COR-L47 (cell line): ENCODE measurements around the gene IL12RB1.
"Not testable (repeated sequence)": the region's sequence is repeated elsewhere in the genome, so short reads cannot be mapped to it uniquely, and the experiment has no call there.

Experiments
- DNase-seq: peaks from one replicate; lab custom pipeline; 2025; lab: John Stamatoyannopoulos, UW

The IL12RB1 gene

DNA sequence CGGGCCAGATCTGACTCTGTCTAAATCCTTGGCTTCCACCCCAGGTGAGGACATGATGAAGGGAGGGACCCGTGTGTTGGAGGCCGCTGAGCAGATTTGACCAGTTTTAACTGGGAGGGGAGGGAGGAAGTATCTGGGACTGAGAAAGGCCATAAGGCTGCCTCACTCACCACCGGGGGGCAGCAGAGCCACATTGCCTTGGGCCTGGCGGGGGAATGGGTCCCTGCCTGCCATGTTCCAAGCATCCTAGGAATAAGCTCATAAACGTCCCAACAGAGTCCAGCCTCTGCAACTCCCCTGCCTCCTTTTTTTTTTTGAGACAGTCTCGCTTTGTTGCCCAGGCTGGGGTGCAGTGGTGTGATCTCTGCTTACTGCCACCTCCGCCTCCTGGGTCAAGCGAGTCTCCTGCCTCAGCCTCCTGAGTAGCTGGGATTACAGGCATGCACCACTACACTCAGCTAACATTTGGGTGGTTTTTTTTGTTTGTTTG lies 26.3 kb upstream of the IL12RB1 start:
- peak; percentile 82 for DNase-seq

DNA sequence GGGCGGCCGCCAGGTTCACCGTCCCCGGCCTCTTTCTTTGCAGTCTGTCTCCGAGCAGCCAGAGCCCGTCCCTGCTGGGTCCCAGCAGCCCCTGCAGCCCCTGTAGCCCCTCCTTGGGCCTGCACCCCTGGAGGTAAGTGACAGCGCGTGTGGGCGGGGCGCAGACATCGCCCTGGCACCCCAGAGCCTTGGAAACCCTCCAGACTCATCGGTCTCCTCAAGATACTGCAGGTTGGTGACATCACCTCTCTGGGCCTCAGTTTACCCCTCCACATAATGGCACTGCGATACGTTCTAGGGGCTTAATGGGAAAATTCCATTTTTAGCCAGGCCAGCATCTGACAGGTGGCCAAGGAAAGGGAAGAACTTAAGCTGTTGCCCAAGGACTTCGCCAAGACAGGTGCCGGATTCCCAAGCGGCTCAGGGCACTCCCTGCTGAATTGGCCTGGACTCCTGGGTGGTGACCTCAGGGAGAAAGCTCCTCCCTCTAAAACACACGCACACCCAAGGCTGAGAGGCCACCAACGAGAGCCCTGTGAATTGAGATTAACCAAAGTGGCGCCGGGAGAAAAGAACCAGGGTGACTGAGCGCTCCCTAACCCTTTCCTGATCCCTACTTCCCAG lies 24.0 kb upstream of the IL12RB1 start:
- DNase-seq = no peak

DNA sequence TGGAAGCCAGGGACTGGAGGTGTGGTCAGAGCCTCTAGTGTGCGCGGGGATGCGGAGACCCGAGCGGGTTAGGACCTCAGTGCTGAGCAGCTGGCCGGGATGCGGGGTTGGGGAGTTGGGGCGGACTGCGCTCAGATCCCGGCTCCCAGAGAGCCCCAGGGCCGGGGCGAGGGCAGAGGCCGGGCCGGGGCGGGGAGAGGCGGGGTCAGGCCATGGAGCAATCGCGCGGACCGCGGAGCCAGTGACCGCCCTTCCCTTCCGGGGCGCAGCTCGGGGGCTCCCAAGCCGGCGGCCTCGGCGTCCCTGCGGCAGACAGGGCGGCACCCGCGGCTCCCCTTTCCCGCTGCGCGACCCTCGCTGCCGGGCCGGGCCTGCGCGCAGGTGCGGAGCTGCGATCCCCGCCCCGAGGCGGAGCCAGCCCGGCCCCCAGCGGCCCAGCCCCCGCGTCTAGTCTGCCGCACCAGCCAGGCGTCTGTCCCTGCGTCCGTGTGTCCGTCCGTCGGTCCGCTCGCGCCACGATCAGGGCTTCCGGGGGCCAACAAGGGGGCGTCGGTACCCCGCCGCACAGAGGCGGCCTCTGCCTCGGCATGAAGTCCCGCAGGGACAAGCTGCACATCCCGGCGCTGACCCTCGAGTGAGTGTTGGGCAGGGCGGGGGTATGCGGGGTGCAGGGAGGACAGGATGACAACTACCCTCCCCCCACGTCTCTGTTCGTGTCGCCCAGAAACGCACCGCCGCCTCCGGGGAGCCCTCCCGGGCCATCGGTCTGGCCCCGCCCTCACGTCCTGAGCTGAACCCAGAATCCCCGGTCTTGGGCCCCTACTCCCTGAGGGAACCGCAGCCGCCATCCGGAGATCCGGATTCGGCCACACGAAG lies 23.2 kb upstream of the IL12RB1 start:
- DNase-seq = no peak

DNA sequence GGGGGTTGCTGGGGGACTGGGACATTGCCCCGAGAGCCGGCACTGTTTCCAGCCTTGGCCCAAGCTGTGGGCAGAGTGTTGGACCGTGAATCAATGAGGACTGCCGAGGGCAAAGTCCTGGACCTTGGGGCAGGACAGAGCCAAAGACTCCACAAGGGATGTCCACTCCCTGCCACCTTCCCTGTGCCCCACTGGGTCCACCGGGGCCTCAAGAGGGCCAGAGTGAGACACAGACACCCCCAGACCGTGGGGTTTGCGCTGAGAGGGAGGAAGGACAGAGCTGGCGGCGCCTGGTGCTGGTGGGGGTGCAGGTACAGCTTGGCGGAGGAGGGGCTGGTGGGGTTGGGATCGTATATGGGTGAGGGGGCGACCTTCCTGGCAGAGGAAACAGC lies 22.6 kb upstream of the IL12RB1 start:
- no peak for DNase-seq

DNA sequence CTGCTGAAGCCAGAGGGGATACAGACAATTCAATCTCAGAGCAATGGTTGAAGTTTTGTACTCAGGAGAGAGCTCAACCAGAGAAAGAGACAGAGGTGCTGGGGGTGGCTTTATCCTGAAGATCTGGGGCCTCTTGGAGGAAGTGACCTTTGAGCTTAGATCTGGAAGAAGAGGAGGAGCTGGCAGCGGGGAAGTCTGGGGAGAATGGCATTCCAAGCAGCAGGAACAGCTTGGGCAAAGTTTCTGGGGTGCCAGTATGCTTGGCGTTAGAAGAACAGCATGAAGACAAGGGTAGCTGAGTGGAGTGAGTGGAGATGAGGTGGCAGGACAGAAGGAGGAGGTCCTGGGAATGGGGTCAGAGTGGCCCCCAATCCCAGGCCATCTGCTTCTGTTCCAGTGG lies 22.2 kb upstream of the IL12RB1 start:
- DNase-seq = no peak

DNA sequence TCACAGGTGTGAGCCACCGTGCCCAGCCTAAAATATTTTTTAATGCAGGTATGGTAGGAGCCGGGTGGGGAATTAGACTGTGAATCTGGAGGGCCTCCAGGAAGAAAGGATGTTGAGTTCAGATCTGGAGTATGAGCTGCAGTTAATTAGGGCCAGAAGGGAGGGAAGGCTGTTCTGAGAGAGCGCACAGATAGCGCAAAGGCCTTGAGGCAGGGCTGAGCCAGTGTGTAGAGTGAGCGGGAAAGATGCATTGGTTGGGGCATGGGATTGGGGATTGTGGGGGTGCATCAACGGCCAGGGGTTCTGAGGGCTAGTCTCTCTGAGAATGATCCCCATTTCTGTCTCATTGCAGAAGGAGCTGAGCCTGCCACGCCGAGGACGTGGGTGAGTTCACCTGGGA lies 20.5 kb upstream of the IL12RB1 start:
- DNase-seq = no peak

DNA sequence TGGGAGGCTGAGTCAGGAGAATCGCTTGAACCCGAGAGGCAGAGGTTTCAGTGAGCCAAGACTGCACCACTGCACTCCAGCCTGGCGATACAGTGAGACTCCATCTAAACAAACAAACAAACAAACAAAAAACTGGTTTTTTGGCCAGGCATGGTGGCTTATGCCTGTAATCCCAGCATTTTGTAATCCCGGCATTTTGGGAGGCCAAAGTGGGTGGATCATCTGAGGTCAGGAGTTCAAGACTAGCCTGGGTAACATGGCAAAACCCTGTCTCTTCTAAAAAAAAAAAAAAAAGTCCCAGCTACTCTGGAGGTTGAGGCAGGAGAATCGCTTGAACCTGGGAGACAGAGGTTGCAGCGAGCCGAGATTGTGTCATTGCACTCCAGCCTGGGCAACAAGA lies 18.5 kb upstream of the IL12RB1 start:
- not testable (repeated sequence) for DNase-seq

DNA sequence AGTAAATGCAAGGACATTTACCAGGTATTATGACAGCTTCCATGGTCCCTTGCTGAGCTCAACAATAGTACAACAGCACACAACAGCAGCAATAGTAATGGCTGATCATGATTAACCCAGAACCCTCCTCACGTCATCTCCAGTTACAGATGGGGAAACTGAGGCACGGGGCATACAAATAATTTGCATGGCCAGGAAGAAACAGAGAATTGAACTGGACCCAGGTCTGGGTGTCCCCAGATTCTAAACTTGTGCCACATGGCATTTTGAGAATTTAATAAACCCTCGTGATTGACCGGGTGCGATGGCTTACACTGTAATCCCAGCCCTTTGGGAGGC lies 18.0 kb upstream of the IL12RB1 start:
- DNase-seq = no peak

DNA sequence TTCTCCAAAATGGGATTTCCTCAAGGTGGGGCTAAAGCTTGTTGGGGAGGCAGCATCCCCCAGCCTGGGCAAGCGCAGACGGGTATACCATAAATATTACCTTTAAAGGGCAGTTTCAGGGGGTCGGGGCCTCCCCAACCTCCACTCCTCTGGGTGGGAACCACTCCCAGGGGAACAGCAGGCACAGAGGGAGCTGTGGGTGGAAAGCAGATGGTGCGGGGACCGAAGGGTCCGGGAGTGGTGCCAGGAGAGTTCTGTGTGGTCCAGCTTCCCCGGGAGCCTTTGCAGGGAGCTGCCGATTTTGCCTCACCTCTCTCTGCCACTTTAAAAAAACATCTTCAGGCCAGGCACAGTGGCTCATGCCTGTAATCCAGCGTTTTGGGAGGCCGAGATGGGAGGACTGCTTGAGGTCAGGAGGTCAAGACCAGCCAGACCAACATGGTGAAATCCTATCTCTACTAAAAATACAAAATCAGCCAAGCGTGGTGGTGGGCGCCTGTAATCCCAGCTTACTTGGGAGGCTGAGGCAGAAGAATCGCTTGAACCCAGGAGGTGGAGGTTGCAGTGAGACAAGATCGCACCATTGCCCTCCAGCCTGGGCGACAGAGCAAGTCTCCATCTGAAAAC lies 16.3 kb upstream of the IL12RB1 start:
- DNase-seq = no peak

DNA sequence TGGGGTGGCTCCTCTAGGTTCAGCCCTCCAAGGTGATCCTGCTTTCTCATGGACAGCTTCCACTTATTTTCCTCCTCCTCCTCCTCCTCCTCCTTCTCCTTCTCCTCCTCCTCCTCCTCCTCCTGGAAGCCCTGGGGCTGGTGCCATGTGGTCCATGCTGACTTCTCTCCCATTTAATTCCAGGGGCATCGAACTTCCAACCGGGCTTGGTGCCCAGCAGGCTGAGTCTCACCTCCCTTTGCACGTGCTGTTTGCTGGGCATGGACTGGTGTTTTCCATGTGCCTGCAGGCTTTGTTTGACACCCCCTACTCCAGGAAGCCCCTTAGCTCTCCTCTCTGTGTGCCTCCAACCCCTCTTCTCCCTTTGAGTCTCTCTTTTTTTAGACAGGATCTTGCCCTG lies 14.5 kb upstream of the IL12RB1 start:
- DNase-seq = no peak

DNA sequence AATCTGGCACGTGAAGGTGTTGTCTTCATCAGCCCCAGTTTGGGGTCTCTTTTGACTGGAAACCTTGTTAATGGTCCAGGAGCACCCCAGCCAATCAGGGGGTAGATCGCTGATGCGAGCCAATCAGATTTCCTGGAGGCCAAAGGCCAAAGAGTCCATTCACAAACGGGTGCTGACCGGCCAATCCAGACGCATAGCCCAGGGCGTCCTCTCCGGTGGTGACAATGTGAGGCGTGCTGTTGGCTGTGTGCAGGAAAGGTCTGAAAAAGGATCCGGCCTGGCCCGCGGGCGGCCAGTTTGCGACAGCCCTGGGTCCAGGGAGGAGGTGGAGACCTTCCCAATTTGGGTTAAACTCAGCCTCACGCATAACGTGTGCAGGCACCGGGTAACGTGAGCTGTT lies 14.0 kb upstream of the IL12RB1 start:
- DNase-seq = no peak

DNA sequence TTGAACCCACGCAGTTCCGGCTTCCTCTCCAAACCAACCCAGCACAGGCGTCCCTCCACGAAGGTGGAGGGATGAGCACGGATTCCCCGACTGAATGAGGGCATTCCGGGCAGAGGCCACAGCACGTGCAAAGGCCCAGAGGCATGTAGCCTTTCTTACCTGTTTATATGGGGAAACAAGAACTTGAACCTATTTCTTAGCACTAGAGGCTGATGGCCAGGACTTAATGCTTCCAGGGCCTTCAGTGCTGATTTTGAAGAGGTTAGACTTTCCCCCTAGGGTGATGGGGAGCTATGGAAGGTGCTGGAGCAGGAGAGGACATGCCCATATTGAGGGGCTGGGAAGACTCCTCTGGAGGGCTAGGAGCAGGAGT lies 12.9 kb upstream of the IL12RB1 start:
- DNase-seq = no peak

DNA sequence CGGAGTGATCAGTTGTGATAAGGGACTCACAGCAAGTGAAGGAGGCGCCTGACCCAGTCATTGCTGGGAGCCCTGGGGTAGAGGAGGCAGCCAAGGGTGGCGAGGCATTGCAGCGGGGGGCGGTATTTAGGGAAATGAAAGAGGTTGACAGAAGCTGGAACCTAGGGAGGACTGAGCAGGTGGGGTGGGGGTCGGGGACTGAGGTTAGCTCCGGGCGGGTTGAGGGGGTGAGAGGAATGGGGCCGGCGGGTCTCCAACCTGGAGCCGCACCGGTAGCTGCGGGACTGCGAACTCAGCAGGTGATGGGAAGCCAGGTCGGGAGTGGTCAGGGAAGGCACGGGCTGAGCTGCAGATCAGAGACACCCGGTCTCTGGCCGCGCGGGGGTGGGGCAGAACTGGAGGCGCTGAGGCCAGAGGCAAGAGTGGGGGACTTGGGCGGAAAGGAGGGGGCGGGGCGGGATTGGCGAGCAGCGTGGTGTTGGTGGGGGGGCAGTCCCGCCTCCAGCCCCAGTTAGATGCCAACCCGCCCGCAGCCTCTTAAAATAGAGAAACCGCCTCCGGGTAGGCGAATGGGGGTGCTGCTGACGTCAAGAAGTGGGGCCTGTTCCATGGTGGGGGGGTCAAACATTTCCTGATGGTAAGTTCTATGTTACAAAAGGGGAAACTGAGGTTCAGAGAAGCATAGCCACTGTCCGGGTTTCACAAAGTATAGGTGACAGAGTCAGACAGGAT lies 12.3 kb upstream of the IL12RB1 start:
- no peak for DNase-seq

DNA sequence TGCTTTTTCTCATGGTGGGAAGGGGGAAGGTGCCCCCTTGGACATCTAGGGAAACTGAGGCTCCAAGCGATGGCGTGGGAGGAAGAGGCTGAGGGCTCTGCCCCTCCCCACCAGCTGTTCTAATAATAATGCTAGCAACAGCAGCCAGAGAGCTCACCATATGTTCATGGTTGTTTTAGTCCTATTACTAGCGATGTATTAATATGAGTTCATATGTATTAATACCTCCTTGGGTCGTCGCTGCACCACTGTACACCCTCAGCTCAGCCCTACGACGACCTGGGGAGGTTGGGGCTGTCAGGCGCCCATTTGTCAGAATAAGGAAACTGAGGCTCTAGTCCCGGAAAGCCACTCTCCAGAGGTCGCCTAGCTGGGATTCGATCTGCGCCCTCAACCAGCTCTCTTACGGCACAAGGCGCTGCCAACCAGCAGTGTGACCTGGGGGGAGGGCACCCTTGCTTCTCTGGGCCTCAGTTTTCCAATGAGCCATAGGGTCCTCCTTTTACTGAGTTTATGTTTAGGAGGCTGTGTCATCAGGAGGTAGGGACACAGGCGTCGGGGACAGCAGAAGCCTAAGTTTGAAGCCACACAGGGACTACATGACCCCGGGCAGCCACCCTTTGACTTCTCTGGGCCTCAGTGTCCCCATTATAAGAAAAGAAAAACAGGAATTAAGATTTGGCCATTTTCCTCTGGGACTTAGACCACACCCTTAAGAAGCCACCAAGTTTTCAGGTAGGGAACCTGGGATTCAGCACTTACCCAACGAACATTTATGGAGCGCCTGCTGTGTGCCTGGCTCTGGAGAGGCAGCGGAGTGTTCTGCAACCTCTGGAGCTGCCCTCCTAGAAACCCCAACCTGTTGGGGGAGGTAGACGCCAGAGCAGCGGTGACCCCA lies 11.5 kb upstream of the IL12RB1 start:
- DNase-seq = no peak

DNA sequence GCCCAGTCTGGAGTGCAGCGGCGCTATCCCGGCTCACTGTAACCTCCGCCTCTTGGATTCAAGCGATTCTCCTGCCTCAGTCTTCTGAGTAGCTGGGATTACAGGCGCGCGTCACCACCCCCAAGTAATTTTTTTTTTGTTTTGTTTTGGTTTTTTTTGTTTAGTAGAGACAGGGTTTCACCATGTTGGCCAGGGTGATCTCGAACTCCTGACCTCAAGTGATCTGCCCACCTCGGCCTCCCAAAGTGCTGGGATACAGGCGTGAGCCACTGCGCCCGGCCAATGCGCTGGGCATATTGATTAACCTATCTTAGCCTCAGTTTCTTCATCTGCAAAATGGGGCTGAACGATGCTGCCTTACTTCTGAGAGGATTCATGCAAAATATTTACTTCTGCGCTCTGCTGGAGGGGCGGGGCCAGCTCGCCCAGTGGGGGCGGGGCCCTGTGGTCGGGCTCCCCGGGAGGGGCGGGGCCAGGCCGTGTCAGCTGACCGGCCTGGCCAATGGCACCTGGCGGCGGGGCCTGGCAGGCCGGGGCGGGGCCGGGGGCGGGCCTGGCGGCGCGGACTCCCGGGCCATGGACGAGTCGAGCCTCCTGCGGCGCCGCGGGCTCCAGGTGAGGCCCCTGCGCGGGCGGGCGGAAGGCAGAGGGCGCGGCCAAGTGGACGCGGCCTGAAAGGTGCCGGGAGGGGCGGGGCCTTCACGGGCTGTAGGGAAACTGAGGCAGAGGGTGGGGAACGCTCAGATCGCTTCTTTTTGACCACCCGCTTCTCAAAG lies 10.7 kb upstream of the IL12RB1 start, which contains the start of gene MAST3:
Gene MAST3, plus strand, starts transcription at position 562 of the 776 bp plus-strand sequence. Its CDS starts 15 bp downstream, at position 577.
- DNase-seq = no peak

DNA sequence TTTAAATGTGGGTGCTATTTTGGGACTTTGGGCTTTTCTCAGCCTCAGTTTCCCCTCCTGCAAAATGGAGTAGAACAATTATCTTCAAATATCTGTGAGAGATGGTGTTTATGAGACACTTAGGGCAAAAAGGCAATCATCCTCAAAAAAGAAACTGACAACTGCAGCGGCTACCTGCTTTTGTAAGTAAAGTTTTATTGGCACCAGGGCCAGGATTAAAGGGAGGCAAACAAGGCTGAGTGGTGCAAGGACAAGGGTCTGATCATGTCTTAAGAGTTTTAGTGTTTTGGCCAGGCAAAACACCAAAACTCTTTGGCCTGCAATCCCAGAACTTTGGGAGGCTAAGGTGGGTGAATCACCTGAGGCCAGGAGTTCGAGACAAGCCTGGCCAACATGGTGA lies 9.5 kb upstream of the IL12RB1 start:
- no peak for DNase-seq

DNA sequence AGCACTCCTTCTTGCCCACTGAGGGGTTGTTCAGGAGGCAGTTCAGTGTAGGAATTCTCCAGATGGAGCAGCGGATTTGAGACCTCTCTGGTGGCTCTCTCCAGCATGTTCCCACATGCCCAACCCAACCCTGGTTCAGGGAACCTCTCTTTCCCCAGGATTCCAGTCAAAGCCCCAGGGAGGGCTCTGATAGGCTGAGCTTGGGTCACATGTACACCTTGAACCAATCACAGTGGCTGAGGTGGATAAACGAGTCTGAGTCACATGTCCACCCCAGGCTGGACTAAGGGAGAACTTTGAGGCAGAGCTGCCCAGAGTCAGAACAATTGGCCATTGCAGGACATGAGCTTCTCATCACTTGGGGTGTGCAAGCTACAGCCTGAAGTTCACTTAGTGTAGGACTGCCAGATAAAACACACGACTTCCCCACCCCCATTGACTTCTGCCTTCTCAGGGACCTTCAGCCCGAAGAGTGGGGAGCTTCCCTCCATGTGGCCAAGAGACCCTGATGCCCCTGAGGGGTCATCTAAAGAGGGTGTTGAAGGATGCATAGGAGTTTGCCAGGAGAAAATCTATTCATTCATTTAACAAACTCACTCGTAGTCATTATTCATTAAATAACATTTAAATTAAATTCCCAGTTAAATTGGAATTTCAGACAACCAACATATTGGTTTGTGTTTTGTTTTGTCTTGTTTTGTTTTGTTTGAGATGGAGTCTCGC lies 6.9 kb upstream of the IL12RB1 start:
- no peak for DNase-seq

DNA sequence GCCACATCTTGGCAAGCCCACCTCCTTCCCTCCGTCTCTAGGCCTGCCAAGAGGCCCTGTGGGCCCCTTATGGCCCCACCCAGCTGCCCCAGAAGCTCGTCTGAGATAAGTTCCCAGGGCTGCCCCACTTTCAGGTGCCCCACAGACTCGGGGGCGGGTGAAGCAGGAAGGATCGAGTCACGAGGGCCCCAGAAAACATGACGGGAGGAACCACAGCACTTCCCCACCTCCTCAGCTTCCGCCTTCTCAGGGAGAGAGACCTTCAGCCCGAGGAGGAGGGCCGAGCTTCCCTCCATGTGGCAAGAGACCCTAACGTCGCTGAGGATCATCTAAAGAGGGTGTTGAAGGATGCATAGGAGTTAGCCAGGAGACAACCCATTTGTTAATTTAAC lies 4.5 kb upstream of the IL12RB1 start:
- DNase-seq = no peak

DNA sequence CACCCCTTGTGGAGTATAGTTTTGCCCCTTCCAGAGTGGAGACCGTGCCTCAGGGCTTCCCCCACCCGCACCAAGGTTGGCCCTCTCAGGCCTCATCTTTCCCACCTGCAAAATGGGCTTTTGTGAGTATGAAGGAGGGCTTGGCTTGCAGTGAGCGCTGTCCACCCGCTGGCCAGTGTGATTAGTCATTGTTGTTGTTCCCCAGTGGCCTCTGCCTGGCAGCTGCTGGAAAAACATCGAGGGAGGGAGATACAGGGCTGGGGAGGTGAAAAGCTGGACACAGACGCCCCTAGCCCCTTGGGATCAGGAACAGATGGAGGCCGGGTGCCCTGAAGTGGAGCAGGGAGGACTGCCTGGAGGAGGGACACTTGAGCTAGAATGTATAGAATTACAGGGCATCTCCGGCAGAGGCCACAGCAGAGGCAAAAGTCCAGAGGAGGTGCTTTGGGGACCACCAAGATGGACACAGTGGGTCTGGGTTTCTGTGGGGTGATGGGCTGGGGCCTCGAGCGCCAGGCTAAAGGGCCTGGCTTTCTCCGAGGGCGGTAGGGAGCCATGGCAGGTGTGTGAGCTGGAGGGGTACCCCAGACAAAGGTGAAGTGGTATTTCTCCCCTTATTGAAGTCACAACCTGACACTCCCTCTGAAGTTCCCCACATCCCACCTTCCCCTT lies 3.9 kb upstream of the IL12RB1 start:
- no peak for DNase-seq
